Smooth muscle cell (in vitro differentiated cells): Measurements from ENCODE around the gene ZSCAN32. TPM values are rescaled to one million over a fixed set of nuclear protein-coding genes. Genes with fewer than 3 reads are reported as not detected.

Experiments used
- DNase-seq: peaks from one replicate; lab custom pipeline; 2025; ENCODE audit not compliant: unreplicated experiment; lab: John Stamatoyannopoulos, UW
- H2AFZ ChIP-seq: fragments of 200-600 bp; sonication (generic); 2 replicates; pipeline ENCODE4 v1.6.0; 2016; ENCODE audit warnings: antibody characterized with exemption, low read depth, mild to moderate bottlenecking
- H3F3A ChIP-seq: fragments of 200-600 bp; sonication (generic); 2 replicates; pipeline ENCODE4 v1.6.0; 2017; ENCODE audit warnings: antibody characterized with exemption, low read depth
- H3K27ac ChIP-seq: fragments of 200-600 bp; sonication (generic); 2 replicates; pipeline ENCODE4 v1.5.1; 2016; ENCODE audit warnings: low read depth, mild to moderate bottlenecking
- H3K27me3 ChIP-seq: fragments of 200-600 bp; sonication (generic); 2 replicates; pipeline ENCODE4 v1.6.1; 2016; ENCODE audit warnings: low read depth, mild to moderate bottlenecking
- H3K36me3 ChIP-seq: fragments of 200-600 bp; sonication (generic); 2 replicates; pipeline ENCODE4 v1.5.1; 2016; ENCODE audit warnings: low read depth
- H3K4me1 ChIP-seq: fragments of 200-600 bp; sonication (generic); 2 replicates; pipeline ENCODE4 v1.5.1; 2016; ENCODE audit warnings: low read depth
- H3K4me2 ChIP-seq: fragments of 200-600 bp; sonication (generic); 2 replicates; pipeline ENCODE4 v1.6.0; 2016; ENCODE audit warnings: mild to moderate bottlenecking
- H3K4me3 ChIP-seq: fragments of 200-600 bp; sonication (generic); 2 replicates; pipeline ENCODE4 v1.5.1; 2016; ENCODE audit warnings: mild to moderate bottlenecking
- H3K79me2 ChIP-seq: fragments of 200-600 bp; sonication (generic); 2 replicates; pipeline ENCODE4 v1.6.0; 2016; ENCODE audit warnings: low read depth, mild to moderate bottlenecking
- H3K9ac ChIP-seq: fragments of 200-600 bp; sonication (generic); 2 replicates; pipeline ENCODE4 v1.6.0; 2016; ENCODE audit warnings: low read depth
- H3K9me3 ChIP-seq: fragments of 200-600 bp; sonication (generic); replicated peaks from 2 replicates; pipeline ENCODE4 v1.5.1; 2016; ENCODE audit warnings: low read depth
- H4K20me1 ChIP-seq: fragments of 200-600 bp; sonication (generic); 2 replicates; pipeline ENCODE4 v1.6.0; 2016; ENCODE audit warnings: low read depth
- WGBS: methylation state at CpG from one replicate; pipeline ENCODE4 v1.1.7; 2016; ENCODE audit warnings: low lambda C conversion rate; 5-methylcytosine and 5-hydroxymethylcytosine counted together
- polyA plus RNA-seq: library from polyadenylated mRNA; unstranded; fragments of >200 nt; fragmentation: Nextera tagmentation; extraction: Ambion mirVana; gene quantifications from 2 replicates; pipeline ENCODE4 v1.2.1, GENCODE V29; 2016
- total RNA-seq: library from RNA; depleted of rRNA; stranded (reverse); fragments of >200 nt; gene quantifications from 2 replicates; pipeline ENCODE4 v1.2.3, GENCODE V29; 2014
- TF ChIP-seq, protein P1 (sequence below): fragments of 200-600 bp; sonication (generic); IDR thresholded peaks from 2 replicates; pipeline ENCODE4 v1.5.1; 2017; ENCODE audit warnings: borderline replicate concordance, mild to moderate bottlenecking, antibody characterized with exemption; ENCODE audit not compliant: insufficient read depth, poor library complexity, severe bottlenecking

ZSCAN32 gene
- total and polyA plus RNA-seq, 2 experiments from 2014 or later = 7.4 to 13.5 TPM

DNA sequence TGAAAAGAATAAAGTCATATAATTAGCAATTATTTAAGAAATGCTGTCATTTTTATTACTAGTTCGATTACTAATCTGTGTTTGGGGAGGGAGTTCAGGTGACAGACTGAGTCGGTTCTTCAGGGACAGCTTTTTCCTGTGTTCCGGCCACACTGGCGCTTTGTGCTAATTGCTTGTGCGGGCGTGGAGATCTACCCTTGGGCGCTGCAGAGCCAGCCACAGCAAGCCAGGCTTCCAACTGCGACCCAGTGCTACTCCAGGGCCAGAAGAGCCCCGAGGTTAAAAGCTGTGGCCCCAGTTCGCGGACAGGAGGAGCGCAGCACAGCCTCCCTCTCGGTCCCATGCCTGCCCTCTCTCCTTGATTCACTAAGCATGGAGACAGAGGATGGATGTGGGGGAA lies 51.6 kb downstream of the ZSCAN32 start:
- 75% methylated on average over 13 of the region's 13 CpGs for WGBS
- no peak overlapping the region for H3K4me3 ChIP-seq
- no peaks in the 10 kb centered on the region for H4K20me1 ChIP-seq
- H3K4me1 ChIP-seq = no peaks in the 10 kb centered on the region
- H3K9me3 ChIP-seq = no peaks in the 10 kb centered on the region
- DNase-seq = no peak
- no peak overlapping the region for H3K4me2 ChIP-seq
- no peak overlapping the region for H3K9ac ChIP-seq
- H3K36me3 ChIP-seq = no peaks in the 10 kb centered on the region
- TF ChIP-seq, protein P1, sequence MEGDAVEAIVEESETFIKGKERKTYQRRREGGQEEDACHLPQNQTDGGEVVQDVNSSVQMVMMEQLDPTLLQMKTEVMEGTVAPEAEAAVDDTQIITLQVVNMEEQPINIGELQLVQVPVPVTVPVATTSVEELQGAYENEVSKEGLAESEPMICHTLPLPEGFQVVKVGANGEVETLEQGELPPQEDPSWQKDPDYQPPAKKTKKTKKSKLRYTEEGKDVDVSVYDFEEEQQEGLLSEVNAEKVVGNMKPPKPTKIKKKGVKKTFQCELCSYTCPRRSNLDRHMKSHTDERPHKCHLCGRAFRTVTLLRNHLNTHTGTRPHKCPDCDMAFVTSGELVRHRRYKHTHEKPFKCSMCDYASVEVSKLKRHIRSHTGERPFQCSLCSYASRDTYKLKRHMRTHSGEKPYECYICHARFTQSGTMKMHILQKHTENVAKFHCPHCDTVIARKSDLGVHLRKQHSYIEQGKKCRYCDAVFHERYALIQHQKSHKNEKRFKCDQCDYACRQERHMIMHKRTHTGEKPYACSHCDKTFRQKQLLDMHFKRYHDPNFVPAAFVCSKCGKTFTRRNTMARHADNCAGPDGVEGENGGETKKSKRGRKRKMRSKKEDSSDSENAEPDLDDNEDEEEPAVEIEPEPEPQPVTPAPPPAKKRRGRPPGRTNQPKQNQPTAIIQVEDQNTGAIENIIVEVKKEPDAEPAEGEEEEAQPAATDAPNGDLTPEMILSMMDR = no peak
- no peaks in the 10 kb centered on the region for H3F3A ChIP-seq
- H2AFZ ChIP-seq = no peak overlapping the region
- no peaks in the 10 kb centered on the region for H3K27me3 ChIP-seq
- no peaks in the 10 kb centered on the region for H3K79me2 ChIP-seq
- H3K27ac ChIP-seq = no peak overlapping the region

DNA sequence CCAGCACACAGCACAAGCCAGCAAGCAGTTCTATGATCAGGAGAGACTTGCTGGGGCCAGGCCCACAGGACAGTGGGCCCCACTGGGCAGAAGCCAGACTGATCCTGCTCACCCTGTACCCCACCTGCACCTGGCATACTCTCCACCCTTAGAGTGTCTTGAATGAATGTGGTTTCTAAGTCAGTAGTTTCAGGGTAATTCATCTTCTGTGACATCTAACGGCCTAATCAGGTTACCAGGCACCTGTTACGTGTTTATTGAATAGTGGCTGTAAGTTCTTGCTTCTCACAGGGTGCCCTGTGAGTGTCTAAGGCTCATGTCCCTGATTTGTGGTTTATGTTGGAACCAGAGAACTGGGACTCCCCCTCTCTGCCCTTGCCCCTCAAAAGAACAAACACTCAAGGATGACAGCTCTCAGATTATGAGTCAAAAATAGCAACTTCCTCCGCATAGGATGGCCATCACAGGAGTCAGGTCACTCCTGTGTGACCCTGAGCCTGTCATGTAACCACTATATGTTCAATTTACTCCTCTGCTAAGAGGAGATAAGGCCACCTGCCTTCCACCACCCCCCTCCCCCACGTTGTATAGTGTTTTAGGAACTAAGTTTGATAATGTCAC lies 52.1 kb downstream of the ZSCAN32 start:
- Histone ChIP-seq H3K27me3 (no peaks in the 10 kb centered on the region), H3K9ac (no peak overlapping the region), H4K20me1 (no peaks in the 10 kb centered on the region), H3K4me2 (no peak overlapping the region), H2AFZ (no peak overlapping the region), H3K4me1 (no peaks in the 10 kb centered on the region), H3K79me2 (no peaks in the 10 kb centered on the region), H3K36me3 (no peaks in the 10 kb centered on the region), H3F3A (no peaks in the 10 kb centered on the region), H3K9me3 (no peaks in the 10 kb centered on the region), H3K4me3 (no peak overlapping the region), H3K27ac (no peak overlapping the region)
- DNase-seq = no peak
- 69% methylated on average over 4 of the region's 4 CpGs for WGBS
- TF ChIP-seq, protein P1 = no peak

DNA sequence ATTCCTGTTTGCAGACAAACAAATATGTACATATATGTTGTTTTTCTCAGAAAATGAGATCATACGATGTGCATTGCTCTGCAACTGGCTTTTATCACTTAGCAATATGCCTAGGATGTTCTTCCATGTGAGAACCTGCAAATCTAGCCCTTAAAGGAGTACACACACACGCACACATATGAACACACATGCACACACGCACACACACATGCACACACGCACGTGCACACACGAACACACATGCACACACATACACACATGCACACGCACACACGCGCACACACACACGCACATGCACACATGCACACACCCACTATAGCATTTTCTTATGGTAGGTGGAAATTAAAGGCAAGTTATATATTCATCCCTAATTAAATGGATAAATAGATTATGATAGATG lies 53.2 kb downstream of the ZSCAN32 start:
- Histone ChIP-seq H3K79me2 (no peaks in the 10 kb centered on the region), H3K9me3 (no peaks in the 10 kb centered on the region), H3K4me1 (no peaks in the 10 kb centered on the region), H3K36me3 (no peaks in the 10 kb centered on the region), H3K27me3 (no peaks in the 10 kb centered on the region), H3K4me3 (no peak overlapping the region), H3K4me2 (no peak overlapping the region), H3F3A (no peaks in the 10 kb centered on the region), H3K27ac (no peak overlapping the region), H4K20me1 (no peaks in the 10 kb centered on the region), H2AFZ (no peak overlapping the region), H3K9ac (no peak overlapping the region)
- TF ChIP-seq, protein P1 = no peak
- 67% methylated on average over 10 of the region's 10 CpGs for WGBS
- DNase-seq = no peak

DNA sequence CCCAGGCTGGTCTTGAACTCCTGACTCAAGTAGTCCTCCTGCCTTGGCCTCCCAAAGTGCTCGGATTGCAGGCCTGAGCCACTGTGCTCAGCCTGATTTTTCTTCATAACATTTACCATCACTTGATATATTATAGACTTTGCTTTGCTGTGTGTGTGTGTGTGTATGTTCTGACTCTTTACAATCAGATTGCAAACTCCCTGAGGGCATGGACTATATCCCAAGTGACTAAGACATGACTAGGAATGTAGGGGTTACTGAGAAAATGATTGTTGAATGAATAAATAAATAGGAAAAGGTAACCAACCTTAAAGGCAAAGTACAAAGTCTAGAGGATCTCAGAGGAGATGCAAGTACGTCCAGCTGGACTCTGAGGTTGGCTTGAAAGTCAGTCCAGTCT lies 54.8 kb downstream of the ZSCAN32 start:
- Histone ChIP-seq H3K4me3 (no peak overlapping the region), H3K9ac (no peak overlapping the region), H4K20me1 (no peaks in the 10 kb centered on the region), H3K9me3 (no peaks in the 10 kb centered on the region), H3K27me3 (no peaks in the 10 kb centered on the region), H3K27ac (no peak overlapping the region), H3K4me1 (no peaks in the 10 kb centered on the region), H2AFZ (no peak overlapping the region), H3K4me2 (no peak overlapping the region), H3K36me3 (no peaks in the 10 kb centered on the region), H3F3A (no peaks in the 10 kb centered on the region), H3K79me2 (no peaks in the 10 kb centered on the region)
- WGBS = 66% methylated on average over 2 of the region's 2 CpGs
- no peak for DNase-seq
- TF ChIP-seq, protein P1 = no peak

Other genes starting within 250 kb of the ZSCAN32 start
- not detected in 2 replicates for gene OR1F1, start 212.8 kb downstream of the ZSCAN32 start, total RNA-seq
- not detected in 2 replicates for gene OR1F1, start 212.8 kb downstream of the ZSCAN32 start, polyA plus RNA-seq
- 7.7 and 8.7 TPM in 2 replicates for gene ZNF200, start 165.8 kb downstream of the ZSCAN32 start, total RNA-seq
- 6.1 and 7.0 TPM in 2 replicates for gene ZNF200, start 165.8 kb downstream of the ZSCAN32 start, polyA plus RNA-seq
- 0.72 TPM in 1 of 2 replicates, not detected in the other for gene MEFV, start 144.4 kb downstream of the ZSCAN32 start, total RNA-seq
- not detected in 2 replicates for gene MEFV, start 144.4 kb downstream of the ZSCAN32 start, polyA plus RNA-seq
- 17.6 and 32.2 TPM in 2 replicates for gene ZNF263, start 117.5 kb downstream of the ZSCAN32 start, total RNA-seq
- 27.4 and 29.0 TPM in 2 replicates for gene ZNF263, start 117.5 kb downstream of the ZSCAN32 start, polyA plus RNA-seq
- 5.0 and 7.4 TPM in 2 replicates for gene TIGD7, start 95.6 kb downstream of the ZSCAN32 start, total RNA-seq
- gene TIGD7, start 95.6 kb downstream of the ZSCAN32 start, polyA plus RNA-seq = 1.7 and 3.6 TPM in 2 replicates
- gene ZNF75A, start 95.5 kb downstream of the ZSCAN32 start, total RNA-seq = 18.6 and 24.8 TPM in 2 replicates
- 13.5 and 13.7 TPM in 2 replicates for gene ZNF75A, start 95.5 kb downstream of the ZSCAN32 start, polyA plus RNA-seq
- 0.36 TPM in 1 of 2 replicates, not detected in the other for gene OR2C1, start 45.1 kb downstream of the ZSCAN32 start, total RNA-seq
- gene OR2C1, start 45.1 kb downstream of the ZSCAN32 start, polyA plus RNA-seq = not detected in 2 replicates
- 8.0 and 10.4 TPM in 2 replicates for gene ZNF174, start 211 bp upstream of the ZSCAN32 start, total RNA-seq
- gene ZNF174, start 211 bp upstream of the ZSCAN32 start, polyA plus RNA-seq = 6.8 and 8.3 TPM in 2 replicates
- gene ZNF597, start 42.5 kb upstream of the ZSCAN32 start, total RNA-seq = 12.5 and 16.2 TPM in 2 replicates
- 5.7 and 6.7 TPM in 2 replicates for gene ZNF597, start 42.5 kb upstream of the ZSCAN32 start, polyA plus RNA-seq
- gene NAA60, start 42.7 kb upstream of the ZSCAN32 start, total RNA-seq = 23.6 and 42.6 TPM in 2 replicates
- gene NAA60, start 42.7 kb upstream of the ZSCAN32 start, polyA plus RNA-seq = 54.1 and 59.2 TPM in 2 replicates
- gene C16orf90, start 94.5 kb upstream of the ZSCAN32 start, total RNA-seq = not detected in 2 replicates
- not detected in 2 replicates for gene C16orf90, start 94.5 kb upstream of the ZSCAN32 start, polyA plus RNA-seq
- gene CLUAP1, start 100.0 kb upstream of the ZSCAN32 start, total RNA-seq = 16.5 and 20.5 TPM in 2 replicates
- 18.7 and 18.9 TPM in 2 replicates for gene CLUAP1, start 100.0 kb upstream of the ZSCAN32 start, polyA plus RNA-seq
- not detected in 2 replicates for gene NLRC3, start 176.4 kb upstream of the ZSCAN32 start, total RNA-seq
- 0.02 and 0.48 TPM in 2 replicates for gene NLRC3, start 176.4 kb upstream of the ZSCAN32 start, polyA plus RNA-seq
- 2.6 and 3.6 TPM in 2 replicates for gene SLX4, start 210.6 kb upstream of the ZSCAN32 start, total RNA-seq
- gene SLX4, start 210.6 kb upstream of the ZSCAN32 start, polyA plus RNA-seq = 3.1 and 3.5 TPM in 2 replicates